Lung (tissue), 12 donors: ENCODE results near the gene POU3F2. TPM values are rescaled to one million over a fixed set of nuclear protein-coding genes. Genes with fewer than 3 reads are reported as not detected.

Source experiments
- ATAC-seq: fragments of 200-7000 bp; cut with Tn5 transposase; one replicate; pipeline ENCODE4 v1.9.1; 2020; ENCODE audit warnings: moderate number of reproducible peaks; ENCODE audit not compliant: insufficient read depth, low FRiP score
- DNase-seq, 3 donors: peaks; one replicate each; pipeline ENCODE4 v3.0.0-alpha.2; 2013 to 2017
- H3K27ac ChIP-seq, 2 donors: one replicate each; pipeline ENCODE4 v1.5.1; 2013; ENCODE audit warnings: mild to moderate bottlenecking in 2 of 2, moderate library complexity in 2 of 2, control low read depth in 1 of 2, inconsistent platforms in 1 of 2, low read depth in 1 of 2, low read length in 1 of 2
- H3K27me3 ChIP-seq, 3 donors: one replicate each; pipeline ENCODE4 v1.5.1; 2013; ENCODE audit warnings: low read length in 2 of 3; ENCODE audit not compliant: control insufficient read depth in 3 of 3, insufficient read depth in 3 of 3
- H3K36me3 ChIP-seq, 4 donors: one replicate each; pipeline ENCODE4 v1.5.1; 2013; ENCODE audit warnings: low read length in 4 of 4, mild to moderate bottlenecking in 1 of 4, moderate library complexity in 1 of 4; ENCODE audit not compliant: control insufficient read depth in 4 of 4, insufficient read depth in 4 of 4
- H3K4me1 ChIP-seq, 5 donors: one replicate each; pipeline ENCODE4 v1.5.1; 2013; ENCODE audit warnings: low read length in 5 of 5, mild to moderate bottlenecking in 2 of 5, moderate library complexity in 1 of 5; ENCODE audit not compliant: control insufficient read depth in 5 of 5, insufficient read depth in 5 of 5
- H3K4me3 ChIP-seq: one replicate; pipeline ENCODE4 v1.5.1; 2013; ENCODE audit warnings: mild to moderate bottlenecking, control low read depth, moderate library complexity
- H3K9ac ChIP-seq, 2 donors: one replicate each; pipeline ENCODE4 v1.5.1; 2013; ENCODE audit warnings: low read length in 2 of 2, control low read depth in 1 of 2; ENCODE audit not compliant: insufficient read depth in 1 of 2
- H3K9me3 ChIP-seq, 4 donors: one replicate each; pipeline ENCODE4 v1.5.1; 2013; ENCODE audit warnings: low read length in 3 of 4, mild to moderate bottlenecking in 1 of 4, moderate library complexity in 1 of 4; ENCODE audit not compliant: control insufficient read depth in 4 of 4, insufficient read depth in 3 of 4
- CTCF ChIP-seq: IDR thresholded peaks from 2 replicates; pipeline ENCODE4 v1.5.1; 2012; ENCODE audit warnings: mild to moderate bottlenecking; ENCODE audit errors: control extremely low read depth, extremely low read depth
- WGBS, 2 donors: extraction: QIAGEN DNeasy Blood & Tissue Kit; methylation state at CpG; one replicate each; pipeline ENCODE4 v1.1.7; 2013; 5-methylcytosine and 5-hydroxymethylcytosine counted together
- polyA plus RNA-seq, 2 donors: library from polyadenylated mRNA; stranded (reverse); fragments of 200-250 nt; gene quantifications; one replicate each; pipeline ENCODE4 v1.2.1, GENCODE V29; 2013
- total RNA-seq, 2 donors: library from RNA; depleted of rRNA in 1 of 2; stranded (reverse); fragments of >200 nt in 1 of 2; gene quantifications; one replicate each; pipeline ENCODE4 v1.2.1, GENCODE V29; 2014 to 2021
- donor health status: control.
- donor health status: control.
- donor health status: Bipolar disorder and iron deficiency.
- donor health status: healthy.
- donor health status: DM: yes; HTN: yes; CAD: no.

The POU3F2 gene
- total and polyA plus RNA-seq, 4 donors = 0.11 TPM; not detected in 3

- H3K4me1 ChIP-seq = peaks cover 0 to 25% (median 15%) of the 10 kb centered on the region in 5 donors
Observed at GRCh38 chr6:98828211-98828788, 6.1 kb upstream of the POU3F2 start.

GRCh38 chr6:98828941-98829411, 5.4 kb upstream of the POU3F2 start:
- no peak overlapping the region for H3K27ac ChIP-seq
- DNase-seq (peak in 1 of 3 donors; percentile 8), ATAC-seq (no peak)
- peaks cover 10 to 97% (median 93%) of the 10 kb centered on the region in 3 donors for H3K27me3 ChIP-seq
- no peak overlapping the region for H3K4me3 ChIP-seq
- peaks cover 0 to 9% (median 0%) of the 10 kb centered on the region in 4 donors for H3K9me3 ChIP-seq
- H3K4me1 ChIP-seq = peaks cover 0 to 31% (median 15%) of the 10 kb centered on the region in 5 donors
- WGBS, 2 donors = 5 to 12% methylated on average over 14 of the region's 14 CpGs
- no peak overlapping the region for H3K9ac ChIP-seq
- TF ChIP-seq CTCF = no peak
- no peaks in the 10 kb centered on the region for H3K36me3 ChIP-seq

More at GRCh38 chr6:98828211-98828788, 6.1 kb upstream of the POU3F2 start:
- Histone ChIP-seq H3K36me3 (no peaks in the 10 kb centered on the region), H3K9me3 (peaks cover 0 to 9% (median 0%) of the 10 kb centered on the region in 4 donors), H3K27me3 (peaks cover 10 to 99% (median 97%) of the 10 kb centered on the region in 3 donors), H3K9ac (no peak overlapping the region), H3K4me3 (no peak overlapping the region), H3K27ac (no peak overlapping the region)
- no peak for TF ChIP-seq CTCF
- WGBS, 2 donors = 4 to 10% methylated on average over 12 of the region's 12 CpGs
- DNase-seq (peak in 1 of 3 donors; percentile 3), ATAC-seq (no peak)

GRCh38 chr6:98830146-98830545, 4.2 kb upstream of the POU3F2 start:
- ATAC-seq (no peak), DNase-seq (peak in 1 of 3 donors; percentile 2)
- Histone ChIP-seq H3K27ac (no peak overlapping the region), H3K36me3 (no peaks in the 10 kb centered on the region), H3K4me1 (peaks cover 0 to 27% (median 11%) of the 10 kb centered on the region in 5 donors), H3K4me3 (no peak overlapping the region), H3K9ac (no peak overlapping the region), H3K27me3 (peaks cover 3 to 88% (median 84%) of the 10 kb centered on the region in 3 donors), H3K9me3 (peaks cover 0 to 8% (median 0%) of the 10 kb centered on the region in 4 donors)
- TF ChIP-seq CTCF = no peak
- WGBS, 2 donors = 12 to 14% methylated on average over 2 of the region's 2 CpGs
